GM12878 (cell line): ENCODE measurements around the gene HBQ1. TPM values are rescaled to one million over a fixed set of nuclear protein-coding genes. Genes with fewer than 3 reads are reported as not detected.
"Not testable (repeated sequence)": the region's sequence is repeated elsewhere in the genome, so short reads cannot be mapped to it uniquely, and the experiment has no call there.

Experiments
- ATAC-seq: fragments of 200-7000 bp; cut with Tn5 transposase; 3 replicates; pipeline ENCODE4 v1.9.1; 2020; ENCODE audit warnings: mild to moderate bottlenecking, moderate library complexity
- BruUV-seq: library from RNA; stranded (reverse); fragments of 400-500 nt; replicated peaks from 2 replicates; lab custom pipeline; 2021; lab: Mats Ljungman, UMichigan
- CTCF ChIA-PET: fragments of 300-600 bp; sonication (Branson Sonifier 250); formaldehyde crosslinking; extraction: SDS; loops from one replicate; lab custom pipeline; 2021; ENCODE audit warnings: inconsistent platforms; lab: Yijun Ruan, JAX
- POLR2A ChIA-PET: fragments of 350-600 bp; formaldehyde crosslinking; extraction: SDS; loops from one replicate; lab custom pipeline; 2021; ENCODE audit warnings: inconsistent platforms; lab: Charles Lee
- RAD21 ChIA-PET: fragments of 300-600 bp; sonication (Branson Sonifier 250); formaldehyde crosslinking; loops from one replicate; lab custom pipeline; 2023; ENCODE audit warnings: antibody characterized with exemption; ENCODE audit not compliant: unreplicated experiment; lab: Charles Lee
- SMC1A ChIA-PET: fragments of 300-600 bp; sonication (Branson Sonifier 250); formaldehyde crosslinking; loops from one replicate; lab custom pipeline; 2023; ENCODE audit not compliant: unreplicated experiment, uncharacterized antibody; lab: Charles Lee
- DNase-seq: peaks from one replicate; pipeline ENCODE4 v3.0.0-alpha.2; 2011; ENCODE audit warnings: low read depth, low spot score
- FAIRE-seq: peaks from 3 replicates; lab custom pipeline; 2011; peaks lifted over from hg19 to GRCh38; lab: Jason Lieb, UNC
- H2AFZ ChIP-seq: 2 replicates; pipeline ENCODE4 v1.6.0; 2011; ENCODE audit warnings: low read depth, low read length, control low read depth; ENCODE audit not compliant: control insufficient read depth
- H3K27ac ChIP-seq: 2 replicates; pipeline ENCODE4 v1.5.1; 2011; ENCODE audit warnings: control low read depth; ENCODE audit not compliant: control insufficient read depth, insufficient read depth
- H3K27me3 ChIP-seq, 2 experiments: replicated peaks in 1 of 2; 2 replicates each; pipeline versions ENCODE4 v1.6.0 to v1.6.1; 2011; ENCODE audit warnings: low read length in 1 of 2; ENCODE audit not compliant: control insufficient read depth in 2 of 2, insufficient read depth in 2 of 2
- H3K36me3 ChIP-seq, 2 experiments: 2 replicates each; pipeline ENCODE4 v1.5.1; 2011; ENCODE audit warnings: low read length in 1 of 2; ENCODE audit not compliant: control insufficient read depth in 2 of 2, insufficient read depth in 2 of 2
- H3K4me1 ChIP-seq: 2 replicates; pipeline ENCODE4 v1.6.1; 2011; ENCODE audit warnings: mild to moderate bottlenecking, low read length, moderate library complexity, mixed read lengths; ENCODE audit not compliant: control insufficient read depth, insufficient read depth
- H3K4me2 ChIP-seq: 2 replicates; pipeline ENCODE4 v1.6.0; 2011; ENCODE audit warnings: control low read depth; ENCODE audit not compliant: control insufficient read depth, insufficient read depth
- H3K4me3 ChIP-seq: fragments of 200-600 bp; sonication (generic); 2 replicates; pipeline ENCODE4 v1.5.1; 2016
- H3K79me2 ChIP-seq: 2 replicates; pipeline ENCODE4 v1.6.0; 2011; ENCODE audit warnings: low read length; ENCODE audit not compliant: control insufficient read depth, insufficient read depth
- H3K9ac ChIP-seq: 2 replicates; pipeline ENCODE4 v1.8.0; 2011; ENCODE audit warnings: low read length, control low read depth, mixed read lengths; ENCODE audit not compliant: control insufficient read depth, insufficient read depth
- H3K9me3 ChIP-seq: replicated peaks from 3 replicates; pipeline ENCODE4 v1.5.1; 2011; ENCODE audit warnings: mild to moderate bottlenecking, low read length; ENCODE audit not compliant: control insufficient read depth, insufficient read depth
- H4K20me1 ChIP-seq: 2 replicates; pipeline ENCODE4 v1.6.0; 2011; ENCODE audit not compliant: control insufficient read depth, insufficient read depth
- CBX3 ChIP-seq: fragments of 200-600 bp; sonication (generic); IDR thresholded peaks from 2 replicates; pipeline ENCODE4 v1.6.1; 2016; ENCODE audit warnings: low read depth, borderline replicate concordance
- CHD1 ChIP-seq: IDR thresholded peaks from 2 replicates; pipeline ENCODE4 v1.6.1; 2012; ENCODE audit warnings: low read depth, low read length, improper control_type of control experiment
- CUX1 ChIP-seq: IDR thresholded peaks from 2 replicates; pipeline ENCODE4 v1.6.1; 2012; ENCODE audit warnings: improper control_type of control experiment, low read depth, low read length; ENCODE audit not compliant: insufficient replicate concordance
- NFXL1 ChIP-seq: fragments of 450-650 bp; IDR thresholded peaks from 2 replicates; pipeline ENCODE4 v1.6.1; 2017; ENCODE audit warnings: antibody characterized with exemption, mild to moderate bottlenecking, borderline replicate concordance
- POLR2AphosphoS5 ChIP-seq: IDR thresholded peaks from 2 replicates; pipeline ENCODE4 v1.6.1; 2011; ENCODE audit warnings: mild to moderate bottlenecking, low read length, inconsistent platforms
- POU2F2 ChIP-seq: IDR thresholded peaks from 3 replicates; pipeline ENCODE4 v1.6.1; 2011; ENCODE audit warnings: low read depth, mild to moderate bottlenecking, low read length, borderline replicate concordance
- SMAD1 ChIP-seq: fragments of 450-650 bp; IDR thresholded peaks from 2 replicates; pipeline ENCODE4 v1.6.1; 2018; ENCODE audit warnings: mild to moderate bottlenecking, low read depth; ENCODE audit not compliant: partially characterized antibody
- SMARCA5 ChIP-seq: fragments of 450-650 bp; IDR thresholded peaks from 2 replicates; pipeline ENCODE4 v1.6.1; 2017; ENCODE audit warnings: mild to moderate bottlenecking
- ZBED1 ChIP-seq: IDR thresholded peaks from 2 replicates; pipeline ENCODE4 v1.6.1; 2016; ENCODE audit warnings: borderline replicate concordance
- ZZZ3 ChIP-seq: IDR thresholded peaks from 2 replicates; pipeline ENCODE4 v1.6.1; 2011; ENCODE audit warnings: low read depth; ENCODE audit not compliant: control insufficient read depth, insufficient read length
- WGBS: methylation state at CpG from one replicate; pipeline ENCODE4 v1.1.6; 2016; ENCODE audit warnings: low lambda C conversion rate; ENCODE audit not compliant: insufficient replicate concordance, insufficient coverage; ENCODE audit errors: missing lambda C conversion rate; 5-methylcytosine and 5-hydroxymethylcytosine counted together
- in situ Hi-C: fragments of 300-500 bp; cut with MboI; formaldehyde crosslinking; loops from 9 replicates; pipeline ENCODE4 v1.14.3; 2018; ENCODE audit warnings: mixed read lengths
- intact Hi-C: fragments of 100-400 bp; cut with micrococcal nuclease; formaldehyde crosslinking; loops from one replicate; pipeline ENCODE4 v1.14.2; 2022; ENCODE audit not compliant: unreplicated experiment
- polyA plus RNA-seq, 11 experiments: library from polyadenylated mRNA; depleted of rRNA in 4 of 11; unstranded in 6 of 11; stranded (reverse) in 5 of 11; fragments of >200 nt; fragmentation: Nextera tagmentation in 4 of 11; fragmentation: Illumina TruSeq in 1 of 11; extraction: Ambion mirVana in 4 of 11; extraction: Trizol in 1 of 11; gene quantifications; 1 replicate in 1 of 11; 2 replicates in 10 of 11; pipeline versions ENCODE4 v1.2.1 to v1.2.3, GENCODE V29; 2011 to 2016; ENCODE audit warnings: inconsistent platforms in 2 of 11, missing spikeins in 2 of 11, low read depth in 1 of 11
- total RNA-seq, 4 experiments: library from RNA; depleted of rRNA in 3 of 4; stranded (reverse); fragments of >200 nt in 3 of 4; fragmentation: Illumina TruSeq in 1 of 4; extraction: Trizol in 1 of 4; gene quantifications; 2 replicates each; pipeline versions ENCODE4 v1.2.1 to v1.2.3, GENCODE V29; 2013 to 2021

Gene HBQ1
- total and polyA plus RNA-seq, 10 of the 15 experiments (the other 5 are each of a cell fraction or from before 2014, with no cell fraction given): not detected

- H3K27me3 ChIP-seq: peaks cover 6 to 10% of the 10 kb centered on the region in 2 experiments
- CTCF ChIA-PET, RAD21 ChIA-PET, H4K20me1 ChIP-seq, intact Hi-C loops, H3K79me2 ChIP-seq, H3K9me3 ChIP-seq, BruUV-seq, POLR2A ChIA-PET, FAIRE-seq, in situ Hi-C loops, H3K27ac ChIP-seq, H3K4me1 ChIP-seq, H3K9ac ChIP-seq, SMC1A ChIA-PET, H3K4me2 ChIP-seq, H2AFZ ChIP-seq, DNase-seq, H3K4me3 ChIP-seq, H3K36me3 ChIP-seq: not testable (repeated sequence)
- peak; percentile 19; the same call in 2 of the 3 replicates for ATAC-seq
- WGBS: 11% methylated on average over 47 of the region's 88 CpGs
These were observed 3.5 kb upstream of the HBQ1 start, which contains the start of gene HBA1 for GRCh38 chr16:176477-177382. Gene HBA1 (plus strand): TSS chr16:176680. CDS start chr16:176717, 37 bp downstream.

- CTCF ChIA-PET: no interaction called here
- BruUV-seq: no TSS peak
- no peak for DNase-seq
- no peak overlapping the region for H3K9ac ChIP-seq
- H3K79me2 ChIP-seq: no peaks in the 10 kb centered on the region
- in situ Hi-C loops (no loop called here), intact Hi-C loops (no loop called here)
- peaks cover 8% of the 10 kb centered on the region; the same call in 1 of the 2 replicates for H3K4me1 ChIP-seq
- RAD21 ChIA-PET: no interaction called here
- 10% methylated on average over 10 of the region's 13 CpGs for WGBS
- no peak overlapping the region for H2AFZ ChIP-seq
- no peak for ATAC-seq
- H3K4me3 ChIP-seq: no peak overlapping the region
- SMC1A ChIA-PET: no interaction called here
- POLR2A ChIA-PET: no interaction called here
- no peak for FAIRE-seq
- no peaks in the 10 kb centered on the region for H3K36me3 ChIP-seq
- H3K4me2 ChIP-seq: no peak overlapping the region
- no peak overlapping the region for H3K27ac ChIP-seq
- peaks cover 6 to 10% of the 10 kb centered on the region in 2 experiments for H3K27me3 ChIP-seq
- no peaks in the 10 kb centered on the region for H4K20me1 ChIP-seq
- no peaks in the 10 kb centered on the region for H3K9me3 ChIP-seq
- no peak for TF ChIP-seq POLR2AphosphoS5
- TF ChIP-seq CHD1: no peak
- no peak for TF ChIP-seq CUX1
- TF ChIP-seq SMARCA5: no peak
- no peak for TF ChIP-seq POU2F2
- TF ChIP-seq CBX3: no peak
- TF ChIP-seq ZZZ3: no peak
- TF ChIP-seq ZBED1: no peak
- no peak for TF ChIP-seq SMAD1
- no peak for TF ChIP-seq NFXL1
These were observed 2.9 kb upstream of the HBQ1 start for GRCh38 chr16:177394-177822.
